SU-DHL-6 (cell line): Measurements from ENCODE around the gene CATSPERB.

Experiments used
- H2AFZ ChIP-seq: fragments of 200-600 bp; sonication (generic); 2 replicates; pipeline ENCODE4 v1.6.1; 2014; ENCODE audit warnings: low read depth, mild to moderate bottlenecking, moderate library complexity, mixed read lengths, antibody characterized with exemption, low read length; ENCODE audit not compliant: severe bottlenecking
- H3F3A ChIP-seq: fragments of 200-600 bp; shearing (Covaris generic); 2 replicates; pipeline ENCODE4 v1.6.0; 2016; ENCODE audit warnings: antibody characterized with exemption, mild to moderate bottlenecking; ENCODE audit not compliant: insufficient read depth
- H3K27ac ChIP-seq: fragments of 200-600 bp; sonication (generic); 2 replicates; pipeline ENCODE4 v1.5.1; 2016; ENCODE audit warnings: low read depth, mild to moderate bottlenecking, low read length, moderate library complexity, mixed read lengths
- H3K27me3 ChIP-seq: fragments of 200-600 bp; sonication (generic), shearing (Covaris generic); 2 replicates; pipeline ENCODE4 v1.6.0; 2014; ENCODE audit warnings: mild to moderate bottlenecking, low read length
- H3K36me3 ChIP-seq: fragments of 200-600 bp; sonication (generic); 2 replicates; pipeline ENCODE4 v1.6.1; 2014; ENCODE audit warnings: mild to moderate bottlenecking, low read length, mixed read lengths
- H3K4me2 ChIP-seq: fragments of 300-600, 200-600 bp; shearing (Covaris generic), sonication (generic); 2 replicates; pipeline ENCODE4 v1.6.0; 2014; ENCODE audit warnings: low read length, low read depth, mild to moderate bottlenecking; ENCODE audit not compliant: poor library complexity, severe bottlenecking
- H3K4me3 ChIP-seq: fragments of 200-600 bp; sonication (generic); 2 replicates; pipeline ENCODE4 v1.5.1; 2014; ENCODE audit warnings: antibody characterized with exemption, low read length, mild to moderate bottlenecking, mixed read lengths; ENCODE audit not compliant: insufficient read depth, poor library complexity, severe bottlenecking
- H3K79me2 ChIP-seq: fragments of 200-600 bp; sonication (generic); 2 replicates; pipeline ENCODE4 v1.6.1; 2014; ENCODE audit warnings: mild to moderate bottlenecking, low read length, moderate library complexity; ENCODE audit not compliant: insufficient read depth
- H3K9ac ChIP-seq: fragments of 200-600 bp; sonication (generic); 2 replicates; pipeline ENCODE4 v1.7.0; 2014; ENCODE audit warnings: mild to moderate bottlenecking, low read length
- H3K9me2 ChIP-seq: fragments of 200-600 bp; sonication (generic); replicated peaks from 2 replicates; pipeline ENCODE4 v1.6.1; 2014; ENCODE audit warnings: low read length; ENCODE audit not compliant: insufficient read depth
- H3K9me3 ChIP-seq: fragments of 200-600 bp; sonication (generic); 2 replicates; pipeline ENCODE4 v1.6.1; 2014; ENCODE audit warnings: low read length, mixed read lengths; ENCODE audit not compliant: insufficient read depth
- H4K20me1 ChIP-seq: fragments of 200-600 bp; sonication (generic); 2 replicates; pipeline ENCODE4 v1.6.1; 2014; ENCODE audit warnings: low read depth, mild to moderate bottlenecking, antibody characterized with exemption, low read length, moderate library complexity, mixed read lengths
- CTCF ChIP-seq: fragments of 200-600 bp; sonication (generic); IDR thresholded peaks from one replicate; pipeline ENCODE4 v1.5.1; 2017; ENCODE audit warnings: antibody characterized with exemption, mild to moderate bottlenecking, low read length, moderate library complexity; ENCODE audit not compliant: insufficient read depth, poor library complexity, severe bottlenecking
- EZH2phosphoT487 ChIP-seq: fragments of 200-600 bp; sonication (generic), shearing (Covaris generic); conservative IDR thresholded peaks from 2 replicates; pipeline ENCODE4 v1.6.1; 2018; ENCODE audit warnings: mild to moderate bottlenecking, antibody characterized with exemption, low read length, moderate library complexity, mixed read lengths

The CATSPERB gene

GRCh38 chr14:91731986-91732385 is at the start of gene CATSPERB:
TSS of gene CATSPERB (minus strand) at chr14:91732086. CDS start at chr14:91729479, 2,607 bp downstream.
- no peak within 1 kb of the TSS for H3K9ac ChIP-seq
- H3K36me3 ChIP-seq: no peaks in the 10 kb centered on the region
- H3K9me3 ChIP-seq: no peaks in the 10 kb centered on the region
- TF ChIP-seq EZH2phosphoT487 (no peak), CTCF (no peak)
- H3K27me3 ChIP-seq: no peaks in the 10 kb centered on the region
- no peak within 1 kb of the TSS for H3K27ac ChIP-seq
- H2AFZ ChIP-seq: no peak within 1 kb of the TSS
- H4K20me1 ChIP-seq: no peaks in the 10 kb centered on the region
- no peaks in the 10 kb centered on the region for H3F3A ChIP-seq
- H3K4me3 ChIP-seq: no peak within 1 kb of the TSS
- no peak within 1 kb of the TSS for H3K4me2 ChIP-seq
- no peaks in the 10 kb centered on the region for H3K9me2 ChIP-seq
- H3K79me2 ChIP-seq: no peaks in the 10 kb centered on the region

- no peaks in the 10 kb centered on the region for H3K9me3 ChIP-seq
- no peaks in the 10 kb centered on the region for H4K20me1 ChIP-seq
- H3K4me3 ChIP-seq: no peak overlapping the region
- H3K27me3 ChIP-seq: no peaks in the 10 kb centered on the region
- H3K9me2 ChIP-seq: no peaks in the 10 kb centered on the region
- no peak overlapping the region for H3K27ac ChIP-seq
- no peaks in the 10 kb centered on the region for H3F3A ChIP-seq
- no peak overlapping the region for H3K9ac ChIP-seq
- H3K36me3 ChIP-seq: no peaks in the 10 kb centered on the region
- TF ChIP-seq EZH2phosphoT487 (no peak), CTCF (no peak)
- H3K4me2 ChIP-seq: no peak overlapping the region
- H2AFZ ChIP-seq: no peak overlapping the region
- no peaks in the 10 kb centered on the region for H3K79me2 ChIP-seq
Measured at GRCh38 chr14:91780452-91780851, 48.6 kb upstream of the CATSPERB start.

- Histone ChIP-seq H3K4me2 (no peak overlapping the region), H3K36me3 (no peaks in the 10 kb centered on the region), H3F3A (no peaks in the 10 kb centered on the region), H3K27me3 (no peaks in the 10 kb centered on the region), H3K27ac (no peak overlapping the region), H3K4me3 (no peak overlapping the region), H3K9me2 (no peaks in the 10 kb centered on the region), H2AFZ (no peak overlapping the region), H3K9ac (no peak overlapping the region), H3K9me3 (no peaks in the 10 kb centered on the region), H4K20me1 (no peaks in the 10 kb centered on the region), H3K79me2 (no peaks in the 10 kb centered on the region)
- TF ChIP-seq CTCF (no peak), EZH2phosphoT487 (no peak)
Measured at GRCh38 chr14:91778217-91778616, 46.3 kb upstream of the CATSPERB start.
